Ishikawa (cell line): Measurements from ENCODE around the gene CST5.

Experiments
- CEBPB ChIP-seq: IDR thresholded peaks from 2 replicates; pipeline ENCODE4 v1.6.1; 2012
- CREB1 ChIP-seq: IDR thresholded peaks from 2 replicates; pipeline ENCODE4 v1.6.1; 2012; ENCODE audit warnings: low read depth
- EP300 ChIP-seq: IDR thresholded peaks from 2 replicates; pipeline ENCODE4 v1.6.1; 2012; ENCODE audit warnings: borderline replicate concordance
- MAX ChIP-seq: IDR thresholded peaks from 2 replicates; pipeline ENCODE4 v1.6.1; 2012
- NFIC ChIP-seq: IDR thresholded peaks from 2 replicates; pipeline ENCODE4 v1.6.1; 2012
- RAD21 ChIP-seq: IDR thresholded peaks from 2 replicates; pipeline ENCODE4 v1.6.1; 2012; ENCODE audit warnings: low read depth
- REST ChIP-seq: IDR thresholded peaks from 2 replicates; pipeline ENCODE4 v1.6.1; 2012; ENCODE audit warnings: low read depth, mild to moderate bottlenecking
- TCF12 ChIP-seq: IDR thresholded peaks from 2 replicates; pipeline ENCODE4 v1.6.1; 2012; ENCODE audit warnings: low read depth
- TEAD4 ChIP-seq: IDR thresholded peaks from 2 replicates; pipeline ENCODE4 v1.6.1; 2012
- USF1 ChIP-seq: IDR thresholded peaks from 2 replicates; pipeline ENCODE4 v1.6.1; 2012
- YY1 ChIP-seq: IDR thresholded peaks from 2 replicates; pipeline ENCODE4 v1.6.1; 2012; ENCODE audit warnings: low read depth

- TF ChIP-seq EP300 (no peak), CREB1 (no peak), MAX (no peak), TEAD4 (no peak), USF1 (no peak), NFIC (no peak), TCF12 (no peak), REST (no peak), CEBPB (no peak), RAD21 (no peak), YY1 (no peak)
Observed at GRCh38 chr20:23873370-23874015, 6.1 kb downstream of the CST5 start.
